H1 (cell line): Measurements from ENCODE around the gene CEND1.

Source experiments
- CHD2 ChIP-seq: IDR thresholded peaks from 2 replicates; pipeline ENCODE4 v1.6.1; 2012; ENCODE audit warnings: low read length, improper control_type of control experiment
- POLR2A ChIP-seq, 2 experiments: IDR thresholded peaks; 1 replicate in 1 of 2; 2 replicates in 1 of 2; pipeline ENCODE4 v1.6.1; 2011; ENCODE audit warnings: low read depth in 2 of 2, low read length in 2 of 2, mild to moderate bottlenecking in 2 of 2; ENCODE audit errors: control extremely low read depth in 1 of 2
- RAD21 ChIP-seq, 2 experiments: IDR thresholded peaks in 1 of 2; conservative IDR thresholded peaks in 1 of 2; 2 replicates each; pipeline ENCODE4 v1.6.1; 2011; ENCODE audit warnings: low read depth in 2 of 2, low read length in 2 of 2, improper control_type of control experiment in 1 of 2, inconsistent platforms in 1 of 2, mild to moderate bottlenecking in 1 of 2, moderate library complexity in 1 of 2
- SUZ12 ChIP-seq: fragments of 200-600 bp; sonication (generic); IDR thresholded peaks from 2 replicates; pipeline ENCODE4 v1.6.1; 2012; ENCODE audit warnings: mild to moderate bottlenecking, inconsistent platforms, low read length, moderate library complexity, mixed read lengths

GRCh38 chr11:748007-748359, 41.9 kb downstream of the CEND1 start:
- TF ChIP-seq SUZ12 (no peak), POLR2A (IDR thresholded peaks at IDR 0.05; ENCODE audit: control extremely low read depth in 1 of 2, low read depth in 2 of 2, low read length in 2 of 2) (no peak), RAD21 (IDR thresholded peaks at IDR 0.05 in 1 of 2, conservative IDR thresholded peaks at IDR 0.05 in 1 of 2; ENCODE audit: low read depth in 2 of 2, low read length in 2 of 2) (no peak), CHD2 (no peak)
